HepG2 (cell line): ENCODE data around the gene PRDM9. TPM values are rescaled to one million over a fixed set of nuclear protein-coding genes. Genes with fewer than 3 reads are reported as not detected.
A peak's percentile ranks its signal among the peaks of the same experiment; 100 is the strongest.

Source experiments
- ATAC-seq: fragments of 200-7000 bp; cut with Tn5 transposase; 3 replicates; pipeline ENCODE4 v1.9.1; 2020; ENCODE audit warnings: mild to moderate bottlenecking, moderate library complexity
- BruUV-seq: library from RNA; stranded (reverse); fragments of 400-500 nt; replicated peaks from 2 replicates; lab custom pipeline; 2021; lab: Mats Ljungman, UMichigan
- CTCF ChIA-PET: fragments of 300-600 bp; formaldehyde crosslinking; extraction: SDS; loops from one replicate; lab custom pipeline; 2021; ENCODE audit warnings: low total read pairs, inconsistent platforms, low intra/inter-chr PET ratio; lab: Yijun Ruan, JAX
- POLR2A ChIA-PET: fragments of 350-600 bp; sonication (Branson Sonifier 250); formaldehyde crosslinking; loops from one replicate; lab custom pipeline; 2020; ENCODE audit warnings: antibody characterized with exemption, inconsistent platforms; lab: Yijun Ruan, JAX
- DNase-seq: peaks from one replicate; pipeline ENCODE4 v3.0.0-alpha.2; 2015; ENCODE audit warnings: low spot score
- FAIRE-seq: peaks from 3 replicates; lab custom pipeline; 2011; peaks lifted over from hg19 to GRCh38; lab: Jason Lieb, UNC
- H2AFZ ChIP-seq: one replicate; pipeline ENCODE4 v1.6.1; 2011; ENCODE audit warnings: low read length, inconsistent platforms
- H3K27ac ChIP-seq: fragments of 300-600 bp; 3 replicates; pipeline ENCODE4 v1.8.0; 2011; ENCODE audit warnings: mixed run types, mild to moderate bottlenecking, mixed read lengths, low read length, inconsistent platforms; ENCODE audit not compliant: insufficient read depth; ENCODE audit errors: extremely low read length
- H3K27me3 ChIP-seq, 2 experiments: fragments of 200-600 bp in 1 of 2; 2 replicates in 1 of 2; 3 replicates in 1 of 2; pipeline versions ENCODE4 v1.6.0 to v1.8.0; 2011; ENCODE audit warnings: low read length in 2 of 2, mild to moderate bottlenecking in 2 of 2, moderate library complexity in 2 of 2, inconsistent platforms in 1 of 2; ENCODE audit not compliant: insufficient read depth in 2 of 2, control insufficient read depth in 1 of 2
- H3K36me3 ChIP-seq, 2 experiments: fragments of 200-600 bp in 1 of 2; replicated peaks in 1 of 2; 2 replicates in 1 of 2; 3 replicates in 1 of 2; pipeline versions ENCODE4 v1.5.1 to v1.8.0; 2011; ENCODE audit warnings: low read length in 2 of 2, inconsistent platforms in 1 of 2; ENCODE audit not compliant: insufficient read depth in 2 of 2, control insufficient read depth in 1 of 2
- H3K4me1 ChIP-seq: 2 replicates; pipeline ENCODE4 v1.5.1; 2012; ENCODE audit warnings: low read length, inconsistent platforms; ENCODE audit not compliant: insufficient read depth
- H3K4me2 ChIP-seq: 2 replicates; pipeline ENCODE4 v1.6.0; 2011; ENCODE audit warnings: low read depth, low read length, inconsistent platforms
- H3K4me3 ChIP-seq, 3 experiments: fragments of 200-600 bp in 1 of 3; sonication (generic), shearing (Covaris generic) in 1 of 3; replicated peaks in 1 of 3; 2 replicates each; pipeline ENCODE4 v1.5.1; 2011 to 2016; ENCODE audit warnings: low read length in 3 of 3, inconsistent platforms in 2 of 3, low read depth in 2 of 3, mild to moderate bottlenecking in 2 of 3, control low read depth in 1 of 3, mixed read lengths in 1 of 3; ENCODE audit not compliant: insufficient read depth in 1 of 3
- H3K79me2 ChIP-seq: one replicate; pipeline ENCODE4 v1.6.1; 2011; ENCODE audit warnings: low read length, inconsistent platforms; ENCODE audit not compliant: insufficient read depth
- H3K9ac ChIP-seq: 2 replicates; pipeline ENCODE4 v1.6.0; 2011; ENCODE audit warnings: mild to moderate bottlenecking, low read depth, low read length, inconsistent platforms; ENCODE audit not compliant: insufficient read depth
- H3K9me3 ChIP-seq: 2 replicates; pipeline ENCODE4 v1.5.1; 2012; ENCODE audit warnings: mild to moderate bottlenecking, low read length
- H4K20me1 ChIP-seq: 2 replicates; pipeline ENCODE4 v1.6.0; 2011; ENCODE audit warnings: inconsistent platforms, mild to moderate bottlenecking, low read length, moderate library complexity; ENCODE audit not compliant: insufficient read depth
- KDM1A ChIP-seq: IDR thresholded peaks from 2 replicates; pipeline ENCODE4 v1.6.1; 2016; ENCODE audit warnings: missing compliant biosample characterization
- MAFF ChIP-seq: IDR thresholded peaks from 2 replicates; pipeline ENCODE4 v1.6.1; 2011; ENCODE audit warnings: low read depth, low read length, improper control_type of control experiment
- MAFK ChIP-seq, 2 experiments: IDR thresholded peaks in 1 of 2; conservative IDR thresholded peaks in 1 of 2; 2 replicates each; pipeline ENCODE4 v1.6.1; 2011; ENCODE audit warnings: improper control_type of control experiment in 2 of 2, low read length in 2 of 2
- ZNF317 ChIP-seq: sonication (generic); formaldehyde crosslinking; IDR thresholded peaks from 2 replicates; pipeline ENCODE4 v1.5.0; 2020; ENCODE audit warnings: mild to moderate bottlenecking, missing genetic modification reagents
- WGBS: methylation state at CpG from one replicate; pipeline ENCODE4 v1.1.6; 2017; ENCODE audit warnings: low lambda C conversion rate; 5-methylcytosine and 5-hydroxymethylcytosine counted together
- in situ Hi-C: cut with HindIII; loops from 2 replicates; pipeline ENCODE4 v1.10.0; 2017; ENCODE audit warnings: low pct_unique_long_range_greater_than_20kb; ENCODE audit not compliant: extremely low pct_ligation_motif_present
- intact Hi-C: fragments of 100-400 bp; cut with micrococcal nuclease; formaldehyde crosslinking; loops from one replicate; pipeline ENCODE4 v1.10.0; 2022; ENCODE audit not compliant: unreplicated experiment
- polyA plus RNA-seq, 8 experiments: library from polyadenylated mRNA; depleted of rRNA in 3 of 8; stranded (reverse) in 7 of 8; unstranded in 1 of 8; fragments of >200 nt; fragmentation: Illumina TruSeq in 4 of 8; extraction: Trizol in 4 of 8; gene quantifications; 2 replicates each; pipeline versions ENCODE4 v1.2.1 to v1.2.3, GENCODE V29; 2011 to 2016; ENCODE audit warnings: low read depth in 4 of 8, missing spikeins in 1 of 8, mixed read lengths in 1 of 8; ENCODE audit not compliant: insufficient read depth in 1 of 8
- total RNA-seq, 5 experiments: library from RNA; depleted of rRNA; stranded (reverse); fragments of >200 nt; fragmentation: Illumina TruSeq; extraction: Trizol; gene quantifications; 2 replicates each; pipeline ENCODE4 v1.2.3, GENCODE V29; 2016; ENCODE audit warnings: low read depth in 1 of 5
- TF ChIP-seq, protein P1 (sequence below): sonication (generic); formaldehyde crosslinking; IDR thresholded peaks from 2 replicates; pipeline ENCODE4 v1.8.0; 2022; ENCODE audit warnings: mild to moderate bottlenecking, missing genetic modification reagents

PRDM9 gene
- total and polyA plus RNA-seq, 2 of the 13 experiments (the other 11 are each of a cell fraction or from before 2014, with no cell fraction given) = not detected

DNA sequence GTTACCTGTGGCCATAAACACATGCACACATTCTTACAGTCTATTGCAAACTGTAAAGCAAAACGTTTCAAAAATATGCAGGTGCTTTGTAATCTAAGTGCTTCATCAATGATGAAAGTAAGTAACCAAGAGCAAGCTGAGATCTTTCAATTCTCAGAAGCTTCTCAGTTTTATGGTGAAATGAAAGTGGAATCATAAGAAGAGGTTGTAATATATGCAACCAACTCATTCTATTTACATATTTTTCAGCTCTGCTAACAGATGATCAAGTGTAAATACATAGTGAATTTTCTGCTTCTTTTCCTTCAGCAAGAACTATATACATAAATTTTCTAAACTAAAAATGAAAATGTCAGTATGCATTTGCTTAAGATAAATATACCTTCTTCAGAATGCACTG lies 33.1 kb upstream of the PRDM9 start:
- H3K79me2 ChIP-seq = no peaks in the 10 kb centered on the region
- no peak overlapping the region for H2AFZ ChIP-seq
- no peaks in the 10 kb centered on the region for H4K20me1 ChIP-seq
- no peak overlapping the region for H3K27ac ChIP-seq
- POLR2A ChIA-PET = no interaction called here
- CTCF ChIA-PET = no interaction called here
- FAIRE-seq = no peak
- no peaks in the 10 kb centered on the region for H3K4me1 ChIP-seq
- H3K4me2 ChIP-seq = no peak overlapping the region
- WGBS = 3% methylated on average over 1 of the region's 1 CpG
- H3K4me3 ChIP-seq = no peak overlapping the region
- H3K27me3 ChIP-seq = no peaks in the 10 kb centered on the region
- no peak for DNase-seq
- intact Hi-C loops (no loop called here), in situ Hi-C loops (no loop called here)
- no peaks in the 10 kb centered on the region for H3K36me3 ChIP-seq
- no peak for ATAC-seq
- TF ChIP-seq ZNF317 (CRISPR knock-in tag) = no peak
- no peak overlapping the region for H3K9ac ChIP-seq
- no TSS peak for BruUV-seq
- peaks cover 36% of the 10 kb centered on the region for H3K9me3 ChIP-seq

DNA sequence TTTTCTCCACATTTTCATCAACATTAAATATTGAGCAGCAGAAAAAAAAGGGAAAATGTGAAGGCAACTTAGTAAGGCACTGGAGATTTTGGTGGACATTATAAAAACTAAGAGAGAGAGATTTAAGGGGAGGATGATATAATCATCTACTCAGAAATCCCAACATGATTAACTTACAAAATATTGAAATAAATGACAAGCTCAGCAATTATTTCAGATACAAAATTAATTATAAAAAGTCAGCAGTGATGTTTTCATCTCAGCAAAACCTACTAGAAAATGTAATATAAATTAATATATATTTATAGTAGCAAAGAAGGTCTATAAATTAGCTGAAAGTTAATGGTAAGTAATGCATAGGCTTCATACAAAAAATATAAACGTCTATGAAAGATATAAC lies 30.8 kb upstream of the PRDM9 start:
- no peak overlapping the region for H3K9ac ChIP-seq
- H3K36me3 ChIP-seq = no peaks in the 10 kb centered on the region
- ChIA-PET POLR2A (no interaction called here), CTCF (no interaction called here)
- H3K27me3 ChIP-seq = no peaks in the 10 kb centered on the region
- DNase-seq = no peak
- H3K4me3 ChIP-seq = no peak overlapping the region
- intact Hi-C loops = no loop called here
- no peaks in the 10 kb centered on the region for H3K79me2 ChIP-seq
- H3K4me1 ChIP-seq = no peaks in the 10 kb centered on the region
- WGBS = 8% methylated on average over 1 of the region's 1 CpG
- H3K9me3 ChIP-seq = peaks cover 22% of the 10 kb centered on the region
- TF ChIP-seq, protein P1, sequence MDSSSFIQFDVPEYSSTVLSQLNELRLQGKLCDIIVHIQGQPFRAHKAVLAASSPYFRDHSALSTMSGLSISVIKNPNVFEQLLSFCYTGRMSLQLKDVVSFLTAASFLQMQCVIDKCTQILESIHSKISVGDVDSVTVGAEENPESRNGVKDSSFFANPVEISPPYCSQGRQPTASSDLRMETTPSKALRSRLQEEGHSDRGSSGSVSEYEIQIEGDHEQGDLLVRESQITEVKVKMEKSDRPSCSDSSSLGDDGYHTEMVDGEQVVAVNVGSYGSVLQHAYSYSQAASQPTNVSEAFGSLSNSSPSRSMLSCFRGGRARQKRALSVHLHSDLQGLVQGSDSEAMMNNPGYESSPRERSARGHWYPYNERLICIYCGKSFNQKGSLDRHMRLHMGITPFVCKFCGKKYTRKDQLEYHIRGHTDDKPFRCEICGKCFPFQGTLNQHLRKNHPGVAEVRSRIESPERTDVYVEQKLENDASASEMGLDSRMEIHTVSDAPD (CRISPR knock-in tag) = no peak
- TF ChIP-seq KDM1A = no peak
- TF ChIP-seq MAFK (conservative IDR thresholded peaks at IDR 0.05 in 1 of 2, IDR thresholded peaks at IDR 0.05 in 1 of 2; ENCODE audit: low read length in 2 of 2) = peak; percentile 52 to 83; a peak in 3 of 4 replicates
- TF ChIP-seq MAFF = peak; percentile 65
- TF ChIP-seq, all 625 proteins: peak for 2
- no TSS peak for BruUV-seq
- H4K20me1 ChIP-seq = no peaks in the 10 kb centered on the region
- in situ Hi-C loops = no loop called here
- no peak for FAIRE-seq
- no peak overlapping the region for H3K4me2 ChIP-seq
- no peak overlapping the region for H2AFZ ChIP-seq
- H3K27ac ChIP-seq = no peak overlapping the region
- ATAC-seq = no peak
